A673 (cell line): ENCODE results near the gene ANKRA2. TPM values are rescaled to one million over a fixed set of nuclear protein-coding genes. Genes with fewer than 3 reads are reported as not detected.

Experiments used
- BruUV-seq: library from RNA; stranded (reverse); fragments of 400-500 nt; replicated peaks from 2 replicates; lab custom pipeline; 2021; lab: Mats Ljungman, UMichigan
- CTCF ChIA-PET: fragments of 300-600 bp; sonication (Branson Sonifier 250); formaldehyde crosslinking; loops from one replicate; lab custom pipeline; 2022; ENCODE audit warnings: antibody characterized with exemption; lab: Charles Lee
- POLR2A ChIA-PET: fragments of 300-600 bp; sonication (Branson Sonifier 250); formaldehyde crosslinking; loops from one replicate; lab custom pipeline; 2022; ENCODE audit warnings: antibody characterized with exemption; ENCODE audit not compliant: low non-redundant PET; lab: Charles Lee
- DNase-seq: peaks from one replicate; pipeline ENCODE4 v3.0.0-alpha.2; 2015; ENCODE audit warnings: low spot score
- H3K27ac ChIP-seq: fragments of 200-600 bp; sonication (generic); 2 replicates; pipeline ENCODE4 v1.5.1; 2016; ENCODE audit warnings: mixed run types, low read depth, mild to moderate bottlenecking, mixed read lengths, antibody characterized with exemption, low read length; ENCODE audit not compliant: poor library complexity, severe bottlenecking
- H3K27me3 ChIP-seq: fragments of 200-600 bp; sonication (generic); replicated peaks from 2 replicates; pipeline ENCODE4 v1.6.1; 2017; ENCODE audit warnings: mixed run types, low read depth, mild to moderate bottlenecking, mixed read lengths, antibody characterized with exemption, low read length; ENCODE audit not compliant: insufficient read depth, poor library complexity
- H3K36me3 ChIP-seq: fragments of 200-600 bp; sonication (generic); 2 replicates; pipeline ENCODE4 v1.6.1; 2016; ENCODE audit warnings: mixed run types, mild to moderate bottlenecking, mixed read lengths, antibody characterized with exemption, low read length; ENCODE audit not compliant: insufficient read depth, poor library complexity, severe bottlenecking
- H3K4me1 ChIP-seq: fragments of 200-600 bp; sonication (generic); 2 replicates; pipeline ENCODE4 v1.6.1; 2017; ENCODE audit warnings: mixed run types, mild to moderate bottlenecking, mixed read lengths, antibody characterized with exemption, low read length; ENCODE audit not compliant: insufficient read depth, poor library complexity, severe bottlenecking
- H3K4me3 ChIP-seq: fragments of 200-600 bp; sonication (generic); 2 replicates; pipeline ENCODE4 v1.5.1; 2016; ENCODE audit warnings: low read depth, mixed run types, mild to moderate bottlenecking, mixed read lengths, low read length; ENCODE audit not compliant: poor library complexity, severe bottlenecking
- H3K9me3 ChIP-seq: fragments of 200-600 bp; sonication (generic); 2 replicates; pipeline ENCODE4 v1.6.1; 2016; ENCODE audit warnings: mixed run types, low read depth, mild to moderate bottlenecking, mixed read lengths, antibody characterized with exemption, low read length; ENCODE audit not compliant: poor library complexity, severe bottlenecking
- EZH2 ChIP-seq: fragments of 200-600 bp; sonication (generic); IDR thresholded peaks from 2 replicates; pipeline ENCODE4 v1.6.1; 2017; ENCODE audit warnings: borderline replicate concordance, low read depth, mild to moderate bottlenecking, mixed read lengths, antibody characterized with exemption, low read length; ENCODE audit not compliant: poor library complexity, severe bottlenecking
- intact Hi-C: fragments of 100-400 bp; cut with micrococcal nuclease; formaldehyde crosslinking; loops from one replicate; pipeline ENCODE4 v1.10.0; 2022; ENCODE audit not compliant: unreplicated experiment
- total RNA-seq: library from RNA; stranded (reverse); gene quantifications from 2 replicates; pipeline ENCODE4 v1.2.3, GENCODE V29; 2021
- TF ChIP-seq, protein P1 (sequence below): fragments of 300-800, 200-600 bp; sonication (generic); conservative IDR thresholded peaks from 2 replicates; pipeline ENCODE4 v1.5.1; 2017; ENCODE audit warnings: low read depth, mild to moderate bottlenecking, antibody characterized with exemption, low read length, moderate library complexity, mixed read lengths

Gene ANKRA2
- total RNA-seq, 1 experiment from 2014 or later: 12.8 TPM

DNA sequence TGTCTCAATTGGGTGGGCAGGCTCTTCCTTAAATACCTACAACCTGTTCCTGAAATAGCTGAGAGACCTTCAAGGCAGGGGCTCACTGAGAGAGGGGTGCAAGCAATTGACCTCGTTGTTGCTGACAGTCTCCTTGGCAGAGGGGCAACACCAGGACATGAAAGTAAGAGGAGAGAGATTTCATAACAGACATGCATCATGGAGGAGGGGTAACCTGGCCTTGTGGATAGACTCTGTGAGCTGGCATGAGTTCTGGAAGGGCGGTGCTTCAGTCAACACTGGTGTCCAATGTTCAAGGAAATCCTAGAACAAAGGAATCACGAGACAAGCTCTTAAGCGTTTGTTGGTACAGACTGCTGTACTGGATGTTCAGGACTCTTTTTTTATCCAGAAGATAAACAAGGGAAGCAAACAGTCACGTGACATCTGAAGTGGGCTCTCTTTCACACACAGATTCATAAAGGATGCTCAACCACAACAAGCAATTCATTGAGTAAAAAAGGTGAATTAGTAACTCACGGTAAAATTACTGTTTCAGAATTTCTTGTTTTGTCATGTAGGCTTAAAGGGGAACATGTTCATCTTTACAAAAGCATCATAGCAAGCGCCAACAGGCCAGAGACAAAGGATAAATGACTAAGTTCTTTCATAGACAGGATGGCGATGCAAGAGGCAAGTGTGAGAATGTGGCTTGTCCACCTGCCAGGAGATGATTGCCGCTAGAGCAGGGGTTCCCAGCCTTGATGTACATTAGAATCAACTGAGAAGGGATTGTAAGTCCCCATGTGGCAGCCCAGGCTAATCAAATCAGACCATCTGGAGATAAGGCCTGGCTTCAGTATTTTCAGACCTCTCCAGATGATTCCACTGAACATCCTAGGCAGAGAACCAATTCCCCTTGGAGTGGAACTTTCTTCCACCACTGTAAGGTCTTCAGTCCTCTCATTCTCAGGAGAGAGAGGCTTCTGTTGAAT lies 20.7 kb downstream of the ANKRA2 start:
- no peaks in the 10 kb centered on the region for H3K27me3 ChIP-seq
- POLR2A ChIA-PET: no interaction called here

DNA sequence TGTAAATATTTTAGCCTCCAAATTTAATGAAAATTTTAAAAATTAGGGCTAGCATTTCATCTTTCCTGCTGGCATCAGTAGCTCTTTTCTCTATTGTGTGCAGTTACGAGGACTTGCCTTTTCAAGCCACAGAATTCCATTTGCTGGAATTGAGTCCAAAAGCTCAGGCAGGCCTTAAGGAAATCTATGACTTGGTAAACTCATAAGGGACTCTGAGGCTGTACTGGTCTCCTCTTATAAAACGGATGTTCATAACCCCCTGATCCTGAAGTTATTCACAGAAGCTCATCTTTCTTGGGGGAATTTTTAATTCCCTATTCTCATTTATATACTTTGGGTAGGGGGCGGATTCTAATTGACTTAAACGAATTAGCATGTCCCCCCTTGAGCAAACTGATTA lies 23.4 kb downstream of the ANKRA2 start:
- Histone ChIP-seq H3K4me1 (no peaks in the 10 kb centered on the region), H3K4me3 (no peak overlapping the region), H3K9me3 (no peaks in the 10 kb centered on the region), H3K27me3 (no peaks in the 10 kb centered on the region), H3K27ac (no peak overlapping the region), H3K36me3 (no peaks in the 10 kb centered on the region)
- CTCF ChIA-PET: interaction anchor here (0.7 kb wide), 2 partner anchors 29 to 267 kb away, joined by 5 to 11 read pairs; no protein-coding TSS in a partner anchor
- TF ChIP-seq EZH2: no peak
- TF ChIP-seq, protein P1, sequence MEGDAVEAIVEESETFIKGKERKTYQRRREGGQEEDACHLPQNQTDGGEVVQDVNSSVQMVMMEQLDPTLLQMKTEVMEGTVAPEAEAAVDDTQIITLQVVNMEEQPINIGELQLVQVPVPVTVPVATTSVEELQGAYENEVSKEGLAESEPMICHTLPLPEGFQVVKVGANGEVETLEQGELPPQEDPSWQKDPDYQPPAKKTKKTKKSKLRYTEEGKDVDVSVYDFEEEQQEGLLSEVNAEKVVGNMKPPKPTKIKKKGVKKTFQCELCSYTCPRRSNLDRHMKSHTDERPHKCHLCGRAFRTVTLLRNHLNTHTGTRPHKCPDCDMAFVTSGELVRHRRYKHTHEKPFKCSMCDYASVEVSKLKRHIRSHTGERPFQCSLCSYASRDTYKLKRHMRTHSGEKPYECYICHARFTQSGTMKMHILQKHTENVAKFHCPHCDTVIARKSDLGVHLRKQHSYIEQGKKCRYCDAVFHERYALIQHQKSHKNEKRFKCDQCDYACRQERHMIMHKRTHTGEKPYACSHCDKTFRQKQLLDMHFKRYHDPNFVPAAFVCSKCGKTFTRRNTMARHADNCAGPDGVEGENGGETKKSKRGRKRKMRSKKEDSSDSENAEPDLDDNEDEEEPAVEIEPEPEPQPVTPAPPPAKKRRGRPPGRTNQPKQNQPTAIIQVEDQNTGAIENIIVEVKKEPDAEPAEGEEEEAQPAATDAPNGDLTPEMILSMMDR: no peak
- intact Hi-C loops: no loop called here
- no TSS peak for BruUV-seq
- DNase-seq: no peak
- POLR2A ChIA-PET: no interaction called here

More for the DNA sequence above, 20.7 kb downstream of the ANKRA2 start:
- Histone ChIP-seq H3K4me1 (no peaks in the 10 kb centered on the region), H3K36me3 (no peaks in the 10 kb centered on the region), H3K9me3 (no peaks in the 10 kb centered on the region), H3K27ac (no peak overlapping the region), H3K4me3 (no peak overlapping the region)
- no peak for TF ChIP-seq EZH2
- BruUV-seq: no TSS peak
- no peak for DNase-seq
- CTCF ChIA-PET: no interaction called here
- intact Hi-C loops: no loop called here

DNA sequence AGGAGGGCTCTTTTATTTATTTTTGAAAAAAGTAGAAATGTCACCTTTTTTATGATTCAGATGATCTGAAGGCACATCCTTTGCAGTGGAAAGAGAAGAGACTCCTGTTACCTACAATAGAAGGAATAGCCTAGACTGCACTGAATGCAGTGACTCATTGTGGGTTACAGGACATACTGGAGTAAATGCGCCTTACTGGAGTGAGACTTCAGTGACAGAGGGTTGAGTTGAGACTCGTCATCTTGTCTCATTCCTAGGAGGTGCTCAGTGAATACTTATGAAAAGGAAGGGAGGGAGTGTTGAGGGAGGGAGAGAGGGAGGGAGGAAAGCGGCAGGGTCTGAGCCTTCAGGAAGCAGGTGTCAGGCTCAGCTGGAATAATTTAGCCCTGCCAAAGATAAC lies 25.2 kb downstream of the ANKRA2 start:
- Histone ChIP-seq H3K4me3 (no peak overlapping the region), H3K27me3 (no peaks in the 10 kb centered on the region), H3K4me1 (no peaks in the 10 kb centered on the region), H3K9me3 (peaks cover under 1% of the 10 kb centered on the region), H3K36me3 (no peaks in the 10 kb centered on the region), H3K27ac (no peak overlapping the region)
- ChIA-PET POLR2A (no interaction called here), CTCF (no interaction called here)
- DNase-seq: no peak
- intact Hi-C loops: no loop called here
- TF ChIP-seq, protein P1: no peak
- TF ChIP-seq EZH2: no peak
- no TSS peak for BruUV-seq
